Retina (tissue), 1 donor: Measurements from ENCODE around the gene OR2L2.
"Not testable (repeated sequence)": the region's sequence is repeated elsewhere in the genome, so short reads cannot be mapped to it uniquely, and the experiment has no call there.

Experiments
- DNase-seq: peaks from one replicate; pipeline ENCODE4 v3.0.0-alpha.2; 2016

The OR2L2 gene, protein sequence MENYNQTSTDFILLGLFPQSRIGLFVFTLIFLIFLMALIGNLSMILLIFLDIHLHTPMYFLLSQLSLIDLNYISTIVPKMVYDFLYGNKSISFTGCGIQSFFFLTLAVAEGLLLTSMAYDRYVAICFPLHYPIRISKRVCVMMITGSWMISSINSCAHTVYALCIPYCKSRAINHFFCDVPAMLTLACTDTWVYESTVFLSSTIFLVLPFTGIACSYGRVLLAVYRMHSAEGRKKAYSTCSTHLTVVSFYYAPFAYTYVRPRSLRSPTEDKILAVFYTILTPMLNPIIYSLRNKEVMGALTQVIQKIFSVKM

DNA sequence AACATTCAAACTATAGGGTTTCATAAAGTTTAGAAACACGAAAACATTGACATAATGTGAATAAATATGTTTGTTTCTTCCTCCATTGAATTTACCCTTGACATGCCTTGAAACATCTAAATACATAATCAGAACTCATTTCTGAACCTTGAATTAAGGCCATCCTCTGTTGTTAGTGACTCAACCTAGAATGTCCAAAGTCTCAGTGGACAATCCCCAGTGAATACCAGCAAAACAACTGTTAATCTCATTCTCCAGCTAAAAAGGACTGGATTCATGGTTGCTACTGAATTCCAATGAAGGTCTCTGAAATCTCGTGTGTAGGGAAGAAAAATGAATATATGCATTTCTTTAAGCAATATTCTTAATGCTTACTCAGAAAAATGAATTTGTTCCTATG, at the start of gene OR2L2:
OR2L2 (plus strand) TSS at position 301 of the 400 bp plus-strand sequence. CDS start 8,198 bp downstream, outside the sequence.
- no peak for DNase-seq

DNA sequence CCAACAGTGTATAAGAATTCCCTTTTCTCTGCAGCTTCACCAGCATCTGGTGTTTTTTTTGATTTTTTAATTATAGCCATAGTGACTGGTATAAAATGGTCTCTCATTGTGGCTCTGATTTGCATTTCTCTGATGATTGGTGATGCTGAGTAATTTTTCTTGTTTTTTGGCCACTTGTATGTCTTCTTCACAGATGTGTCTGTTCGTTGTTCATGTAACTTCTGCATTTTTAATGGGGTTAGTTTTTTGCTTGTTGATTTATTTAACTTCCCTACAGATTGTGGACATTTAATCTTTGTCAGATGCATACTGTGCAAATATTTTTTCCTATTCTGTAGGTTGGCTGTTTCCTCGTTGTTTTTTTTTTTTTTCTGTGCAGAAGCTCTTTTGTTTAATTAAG, 36.9 kb upstream of the OR2L2 start:
- no peak for DNase-seq

DNA sequence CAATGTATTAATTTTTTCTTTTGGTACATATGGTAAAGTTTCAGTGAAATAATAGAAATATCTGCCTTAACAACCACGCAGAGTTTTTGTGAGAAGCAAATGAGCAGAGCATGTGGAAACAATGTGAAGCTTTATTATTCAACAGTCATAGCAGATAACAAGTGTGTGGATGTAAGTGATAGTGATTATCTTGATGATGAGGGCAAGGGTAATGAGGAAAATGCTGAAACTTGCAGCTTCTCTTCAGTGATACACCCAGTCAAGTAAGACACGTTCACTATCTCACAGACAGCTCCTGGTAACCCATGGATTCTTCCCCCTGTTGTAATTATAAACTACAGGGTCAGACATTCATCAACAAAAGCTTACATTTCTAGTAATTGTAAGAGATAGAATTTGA, 31.1 kb upstream of the OR2L2 start:
- DNase-seq: no peak

DNA sequence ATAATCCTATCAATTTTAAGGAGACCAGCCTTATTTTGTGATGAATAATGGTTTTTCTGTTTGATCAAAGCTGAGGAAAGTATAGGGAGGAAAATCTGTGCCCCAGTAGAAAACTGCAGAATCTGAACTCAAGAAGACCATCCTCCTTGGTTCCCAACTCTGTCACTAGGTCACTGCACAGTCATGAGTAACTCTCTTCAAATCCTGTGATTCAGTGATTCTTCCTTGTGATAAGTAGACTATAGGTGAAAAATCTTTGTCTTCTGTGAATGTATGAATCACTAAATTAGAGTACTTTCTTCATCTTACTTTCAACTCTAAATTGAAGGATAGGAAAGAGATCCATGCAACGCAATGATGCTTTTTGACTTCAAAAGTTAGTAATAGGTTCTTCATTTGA, 29.7 kb upstream of the OR2L2 start:
- DNase-seq: no peak

DNA sequence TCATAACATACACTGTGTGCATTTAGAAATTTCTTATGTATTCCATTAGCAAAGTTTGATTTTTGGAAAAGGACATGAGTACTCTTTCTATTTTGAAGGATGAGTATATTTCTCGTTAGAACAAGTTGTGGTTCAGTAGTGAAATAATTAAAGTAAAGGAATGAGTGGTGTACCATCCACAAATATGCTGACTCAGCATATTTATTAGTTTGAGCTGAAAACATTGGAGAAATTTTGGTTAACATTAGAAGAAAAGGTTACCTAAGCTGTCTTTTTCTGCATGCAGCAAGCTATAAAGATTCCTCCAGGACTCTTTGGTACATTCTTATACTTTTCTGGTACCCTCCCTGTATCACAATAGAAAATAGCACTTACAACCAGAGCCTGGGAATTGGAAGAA, 22.1 kb upstream of the OR2L2 start:
- no peak for DNase-seq

DNA sequence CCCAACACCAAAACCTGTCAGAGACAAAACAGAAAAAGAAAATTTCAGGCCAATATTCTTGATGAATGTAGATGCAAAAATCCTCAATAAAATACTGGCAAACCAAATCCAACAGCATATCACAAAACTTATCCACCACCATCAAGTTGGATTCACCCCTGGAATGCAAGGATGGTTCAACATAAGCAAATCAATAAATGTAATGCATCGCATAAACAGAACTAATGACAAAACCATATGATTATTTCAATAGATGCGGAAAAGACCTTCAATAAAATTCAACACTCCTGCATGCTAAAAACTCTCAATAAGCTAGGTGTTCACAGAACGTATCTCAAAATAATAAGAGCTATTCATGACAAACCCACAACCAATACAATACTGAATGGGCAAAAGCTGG, 20.2 kb upstream of the OR2L2 start:
- no peak for DNase-seq

- no peak for DNase-seq
These were observed 16.6 kb upstream of the OR2L2 start, which contains the start of gene OR2L5 for GRCh38 chr1:248013229-248013710. OR2L5 (plus strand) TSS chr1:248013660; CDS start chr1:248021948, 8,288 bp downstream.

DNA sequence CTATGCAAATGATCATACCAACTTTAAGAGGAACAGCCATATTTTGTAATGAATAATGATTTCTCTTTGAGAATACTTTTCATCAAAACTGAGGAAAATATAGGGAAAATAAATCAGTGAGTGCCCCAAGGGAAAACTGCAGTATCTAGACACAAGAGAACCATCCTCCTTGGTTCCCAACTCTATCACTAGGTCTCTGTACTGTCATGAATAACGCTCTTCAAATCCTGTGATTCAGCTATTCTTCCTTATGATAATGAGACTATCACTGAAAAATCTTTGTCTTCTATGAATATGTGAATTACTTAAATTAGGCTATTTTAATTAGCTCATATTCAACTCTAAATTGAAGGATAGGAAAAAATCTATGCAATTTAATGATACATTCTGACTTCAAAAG, 14.1 kb upstream of the OR2L2 start:
- DNase-seq: no peak

DNA sequence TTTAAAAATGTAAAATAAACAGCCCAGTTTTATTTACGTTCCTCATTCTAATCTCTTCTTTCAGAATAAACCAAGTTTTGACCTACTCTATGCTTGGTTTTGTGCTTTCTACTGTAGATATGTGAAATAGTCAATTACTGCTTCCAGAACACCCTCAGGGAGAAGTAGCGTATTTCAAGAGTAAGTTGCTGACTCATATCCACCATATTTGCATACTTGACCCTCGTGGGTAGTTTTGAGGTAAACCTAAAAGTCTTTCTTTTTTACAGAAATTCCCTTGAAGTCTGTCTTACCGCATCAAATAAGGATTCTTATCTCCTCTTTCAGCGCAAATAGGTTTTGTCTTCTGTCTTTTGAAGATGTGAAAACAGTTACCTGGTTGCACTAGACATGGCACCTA, 15.3 kb downstream of the OR2L2 start:
- no peak for DNase-seq

DNA sequence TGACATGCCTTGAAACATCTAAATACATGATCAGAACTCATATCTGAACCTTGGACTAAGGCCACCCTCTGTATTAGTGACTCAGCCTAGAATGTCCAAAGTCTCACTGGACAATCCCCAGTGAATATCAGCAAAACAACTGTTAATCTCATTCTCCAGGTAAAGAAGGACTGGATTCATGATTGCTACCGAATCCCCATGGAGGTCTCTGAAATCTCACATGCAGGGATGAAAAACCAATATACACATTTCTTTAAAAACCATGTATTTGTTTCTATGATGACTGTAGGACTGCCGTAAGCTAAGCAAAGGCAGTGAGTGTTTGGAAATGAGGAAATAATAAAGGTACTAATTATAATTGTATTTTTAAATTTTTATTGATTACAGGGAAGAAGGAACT, 16.7 kb downstream of the OR2L2 start, which contains the start of gene OR2L3:
OR2L3 (plus strand) TSS at position 301 of the 400 bp plus-strand sequence. CDS start 13,846 bp downstream, outside the sequence.
- DNase-seq: no peak

DNA sequence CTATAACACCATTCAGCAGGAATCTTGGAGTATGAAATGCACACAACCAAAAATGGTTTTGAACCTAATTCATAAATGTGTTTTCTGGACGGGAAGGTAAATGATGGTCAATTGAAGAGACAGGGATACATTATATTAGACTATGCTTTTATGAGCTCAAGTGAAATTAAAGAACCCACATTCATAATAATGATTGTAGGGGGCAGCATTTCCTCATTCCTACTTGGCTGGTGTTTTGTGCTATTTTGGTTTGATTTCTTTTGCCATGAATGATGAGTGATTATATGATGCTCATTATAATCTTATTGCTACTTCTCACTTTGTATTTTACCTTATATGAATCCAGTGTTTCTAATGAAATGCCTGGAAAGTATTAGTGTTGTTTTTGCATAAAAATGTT, 17.1 kb downstream of the OR2L2 start:
- no peak for DNase-seq

GRCh38 chr1:248054671-248055070, 24.8 kb downstream of the OR2L2 start:
- DNase-seq: no peak

DNA sequence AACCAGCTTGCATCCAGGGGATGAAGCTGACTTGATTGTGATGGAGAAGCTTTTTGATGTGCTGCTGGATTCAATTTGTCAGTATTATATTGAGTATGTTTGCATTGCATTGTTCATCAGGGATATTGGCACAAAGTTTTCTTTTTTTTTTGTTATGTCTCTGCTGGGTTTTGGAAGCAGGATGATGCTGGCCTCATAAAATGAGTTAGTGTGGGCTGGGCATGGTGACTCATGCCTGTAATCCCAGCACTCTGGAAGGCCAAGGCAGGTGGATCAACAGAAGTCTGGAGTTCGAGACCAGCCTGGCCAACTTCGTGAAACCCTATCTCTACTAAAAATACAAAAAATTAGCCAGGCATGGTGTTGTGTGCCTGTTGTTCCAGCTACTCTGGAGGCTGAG, 25.4 kb downstream of the OR2L2 start:
- DNase-seq: no peak

DNA sequence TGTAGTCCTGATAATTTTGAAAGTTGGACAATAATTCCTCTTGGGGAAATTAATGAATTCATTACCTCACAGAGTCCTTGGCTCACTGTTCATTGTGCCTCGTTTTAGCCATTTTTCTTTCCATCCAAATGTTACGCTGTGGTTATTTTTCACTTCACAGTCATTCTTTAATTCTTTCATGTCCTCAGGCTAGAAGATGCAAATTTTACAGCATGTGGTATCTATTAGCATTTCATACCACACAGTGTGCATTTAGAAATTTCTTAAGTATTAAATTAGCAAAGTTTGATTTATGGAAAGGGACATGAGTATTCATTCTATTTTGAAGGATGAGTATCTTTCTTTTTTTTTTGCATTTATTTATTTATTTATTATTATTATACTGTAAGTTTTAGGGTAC, 35.2 kb downstream of the OR2L2 start:
- DNase-seq: no peak

GRCh38 chr1:248065604-248066003, 35.7 kb downstream of the OR2L2 start:
- DNase-seq: no peak

DNA sequence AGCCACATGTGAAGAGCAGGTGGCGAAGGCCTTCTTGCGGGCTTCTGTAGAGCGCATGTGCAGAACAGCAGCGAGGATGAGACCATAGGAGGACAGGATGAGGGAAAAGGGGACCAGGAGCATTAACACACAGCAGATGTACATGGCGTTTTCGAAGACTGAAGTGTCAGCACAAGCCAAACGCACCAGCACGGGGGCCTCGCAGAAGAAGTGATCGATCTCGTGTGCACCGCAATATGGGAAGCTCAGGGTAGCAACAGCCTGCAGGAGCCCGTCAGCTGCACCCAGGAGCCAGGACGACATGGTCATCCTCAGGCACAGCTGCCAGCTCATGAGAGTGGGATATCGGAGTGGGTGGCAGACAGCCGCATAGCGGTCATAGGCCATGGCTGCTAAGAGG, 54.0 kb downstream of the OR2L2 start:
- not testable (repeated sequence) for DNase-seq
